GM19452 (cell line): ENCODE data around the gene APOL6.
"Not testable (repeated sequence)": the region's sequence is repeated elsewhere in the genome, so short reads cannot be mapped to it uniquely, and the experiment has no call there.

ENCODE experiments used
- ATAC-seq: cut with Tn5 transposase; IDR thresholded peaks from one replicate; pipeline ENCODE4 v1.9.1; 2021; ENCODE audit not compliant: unreplicated experiment

APOL6 gene

GRCh38 chr22:35674335-35674734 is 26.1 kb downstream of the APOL6 start:
- ATAC-seq, result no peak

GRCh38 chr22:35676065-35676464 is 27.8 kb downstream of the APOL6 start:
- ATAC-seq, result not testable (repeated sequence)

- ATAC-seq, result no peak
These were observed 29.4 kb downstream of the APOL6 start for GRCh38 chr22:35677460-35678187.

- ATAC-seq, result no peak
These were observed 30.6 kb downstream of the APOL6 start for GRCh38 chr22:35678836-35679235.

DNA sequence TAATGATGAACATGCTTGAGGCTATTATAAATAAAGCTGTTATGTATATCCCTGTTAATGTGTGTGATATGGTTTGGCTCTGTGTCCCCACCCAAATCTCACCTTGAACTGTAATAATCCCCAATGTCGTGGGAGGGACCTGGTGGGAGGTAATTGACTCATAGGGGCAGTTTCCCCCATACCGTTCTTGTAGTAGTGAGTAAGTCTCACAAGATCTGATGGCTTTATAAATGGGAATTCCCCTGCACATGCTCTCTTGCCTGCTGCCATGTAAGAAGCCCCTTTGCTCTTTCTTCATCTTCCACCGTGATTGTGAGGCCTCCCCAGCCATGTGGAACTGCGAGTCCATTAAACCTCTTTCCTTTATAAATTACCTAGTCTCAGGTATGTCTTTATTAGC is 31.2 kb downstream of the APOL6 start:
- not testable (repeated sequence) for ATAC-seq

DNA sequence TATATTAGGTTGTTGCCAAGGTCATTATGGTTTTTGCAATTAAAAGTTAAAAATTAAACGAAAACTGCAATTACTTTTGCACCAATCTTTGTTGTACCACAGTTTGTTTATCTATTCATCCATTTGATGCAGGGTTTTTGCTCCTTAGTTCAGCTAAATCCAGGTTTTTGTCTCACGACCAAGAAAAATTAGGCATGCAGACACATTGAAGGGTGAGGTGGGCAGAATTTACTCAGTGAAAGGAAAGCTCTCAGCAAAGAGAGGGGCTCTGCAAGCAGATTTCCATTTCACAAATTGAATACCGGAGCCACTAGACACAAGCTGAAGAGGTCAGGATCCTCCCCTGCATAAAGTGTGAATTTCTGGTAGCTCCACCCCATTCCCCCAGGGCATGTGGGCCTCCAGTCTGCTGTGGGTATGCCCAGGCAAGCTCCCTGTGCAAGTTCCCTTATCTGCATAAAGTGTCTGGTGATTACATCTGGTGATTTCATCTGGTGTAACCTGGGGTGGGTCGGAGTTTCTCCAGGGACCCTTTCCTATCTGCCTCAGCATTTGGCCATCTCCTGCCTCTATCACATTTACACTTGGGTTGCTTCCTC is 33.3 kb downstream of the APOL6 start:
- no peak for ATAC-seq

DNA sequence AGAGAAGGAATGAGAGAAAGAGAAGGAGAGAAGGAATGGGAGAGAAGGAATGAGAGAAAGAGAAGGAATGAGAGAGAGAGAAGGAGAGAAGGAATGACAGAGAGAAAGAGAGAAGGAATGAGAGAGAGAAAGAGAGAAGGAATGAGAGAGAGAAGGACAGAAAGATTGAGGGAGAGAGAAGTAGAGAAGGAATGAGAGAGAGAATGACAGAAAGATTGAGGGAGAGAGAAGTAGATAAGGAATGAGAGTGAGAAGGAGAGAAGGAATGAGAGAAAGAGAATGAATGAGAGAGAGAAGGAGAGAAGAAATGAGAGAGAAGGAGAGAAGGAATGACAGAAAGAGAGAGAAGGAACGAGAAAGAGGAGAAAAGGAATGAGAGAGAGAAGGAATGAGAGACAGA is 35.3 kb downstream of the APOL6 start:
- ATAC-seq, result no peak

GRCh38 chr22:35684270-35684700 is 36.0 kb downstream of the APOL6 start:
- ATAC-seq, result no peak

- ATAC-seq, result no peak
These were observed 36.5 kb downstream of the APOL6 start for GRCh38 chr22:35684732-35685131.

- no peak for ATAC-seq
These were observed 37.5 kb downstream of the APOL6 start for GRCh38 chr22:35685731-35686130.

DNA sequence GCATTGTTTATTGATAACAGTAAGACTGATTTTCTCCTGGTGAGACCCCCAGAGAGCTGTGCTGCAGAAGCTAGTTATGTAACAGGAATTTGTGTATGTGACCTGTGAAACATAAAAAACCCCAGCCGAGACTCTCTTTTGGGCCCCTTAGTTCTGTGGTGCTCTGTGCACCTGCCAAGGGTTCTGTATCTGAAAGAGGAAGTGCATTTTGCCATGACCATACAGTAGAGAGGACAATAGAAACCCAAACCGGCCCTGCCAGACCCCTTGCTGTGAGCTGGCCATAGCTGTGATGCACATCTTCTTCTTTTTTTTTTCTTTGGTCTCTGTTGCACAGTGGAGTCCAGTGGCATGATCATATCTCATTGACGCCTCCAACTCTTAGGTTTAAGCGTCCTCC is 38.1 kb downstream of the APOL6 start:
- ATAC-seq, result no peak

- ATAC-seq, result no peak
These were observed 39.2 kb downstream of the APOL6 start for GRCh38 chr22:35687461-35687860.

GRCh38 chr22:35688913-35689675 is 40.8 kb downstream of the APOL6 start:
- no peak for ATAC-seq

- no peak for ATAC-seq
These were observed 41.8 kb downstream of the APOL6 start for GRCh38 chr22:35690001-35690400.

- ATAC-seq, result no peak
These were observed 47.0 kb downstream of the APOL6 start for GRCh38 chr22:35695202-35695601.

GRCh38 chr22:35697142-35697541 is 48.9 kb downstream of the APOL6 start:
- ATAC-seq, result no peak

DNA sequence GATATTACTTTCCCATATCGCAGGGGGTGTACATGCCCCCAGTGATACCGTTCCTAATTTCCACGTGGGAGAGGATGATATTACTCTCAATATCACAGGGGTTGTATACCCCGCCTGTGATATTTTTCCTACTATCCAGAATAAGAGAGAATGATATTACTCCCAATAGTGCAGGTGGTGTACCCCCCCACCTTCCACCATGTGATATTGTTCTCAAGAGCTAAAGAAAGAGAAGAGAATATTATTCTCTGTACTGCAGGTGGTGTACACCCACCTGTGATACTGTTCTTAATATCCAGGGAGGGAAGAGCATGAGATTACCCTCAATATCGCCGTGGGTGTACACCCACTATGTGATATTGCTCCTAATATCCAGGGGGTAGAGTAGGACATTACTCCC is 51.6 kb downstream of the APOL6 start:
- ATAC-seq, result not testable (repeated sequence)

GRCh38 chr22:35703861-35704584 is 55.8 kb downstream of the APOL6 start:
- ATAC-seq, result no peak

DNA sequence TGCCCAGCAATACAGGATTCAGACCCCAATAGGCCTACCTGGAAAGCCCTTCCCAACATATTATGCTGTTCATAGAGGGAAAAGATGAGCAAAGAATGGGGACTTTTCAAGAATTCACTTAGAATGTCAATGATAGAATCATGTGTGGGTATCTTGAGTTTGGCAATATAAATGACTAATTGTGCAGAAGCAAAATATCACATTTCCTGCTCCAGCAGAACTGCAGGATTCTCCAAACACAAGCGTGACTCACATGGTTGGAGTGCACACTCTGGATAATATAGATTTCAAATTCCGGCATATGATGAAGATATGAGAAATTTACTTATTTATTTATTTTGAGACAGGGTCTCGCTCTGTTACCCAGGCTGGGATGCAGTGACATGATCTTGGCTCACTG is 56.9 kb downstream of the APOL6 start:
- ATAC-seq, result no peak

- no peak for ATAC-seq
These were observed 60.2 kb downstream of the APOL6 start for GRCh38 chr22:35708453-35708852.

GRCh38 chr22:35708917-35709316 is 60.7 kb downstream of the APOL6 start:
- ATAC-seq, result no peak
